Omental fat pad (tissue), 4 donors: ENCODE measurements around the gene ZFYVE28. TPM values are rescaled to one million over a fixed set of nuclear protein-coding genes. Genes with fewer than 3 reads are reported as not detected.

Experiments
- ATAC-seq: fragments of 150-250 bp; one replicate; pipeline ENCODE4 v1.9.1; 2016; ENCODE audit warnings: mild to moderate bottlenecking, moderate library complexity; ENCODE audit not compliant: low FRiP score
- DNase-seq: peaks from one replicate; pipeline ENCODE4 v3.0.0-alpha.2; 2019; ENCODE audit warnings: low spot score
- total RNA-seq, 4 donors: library from RNA; depleted of rRNA; stranded (reverse); fragments of >200 nt; gene quantifications; one replicate each; pipeline ENCODE4 v1.1.0, GENCODE V29; 2016
- TF ChIP-seq, protein P1 (sequence below), 3 donors: fragments of 450-650 bp; IDR thresholded peaks; one replicate each; pipeline ENCODE4 v1.5.1; 2016 to 2017; ENCODE audit warnings: antibody characterized with exemption in 3 of 3, mild to moderate bottlenecking in 3 of 3, moderate library complexity in 2 of 3

The ZFYVE28 gene
- total RNA-seq, 4 donors from 2014 or later = 7.1 to 24.5 (median 16.7) TPM

DNA sequence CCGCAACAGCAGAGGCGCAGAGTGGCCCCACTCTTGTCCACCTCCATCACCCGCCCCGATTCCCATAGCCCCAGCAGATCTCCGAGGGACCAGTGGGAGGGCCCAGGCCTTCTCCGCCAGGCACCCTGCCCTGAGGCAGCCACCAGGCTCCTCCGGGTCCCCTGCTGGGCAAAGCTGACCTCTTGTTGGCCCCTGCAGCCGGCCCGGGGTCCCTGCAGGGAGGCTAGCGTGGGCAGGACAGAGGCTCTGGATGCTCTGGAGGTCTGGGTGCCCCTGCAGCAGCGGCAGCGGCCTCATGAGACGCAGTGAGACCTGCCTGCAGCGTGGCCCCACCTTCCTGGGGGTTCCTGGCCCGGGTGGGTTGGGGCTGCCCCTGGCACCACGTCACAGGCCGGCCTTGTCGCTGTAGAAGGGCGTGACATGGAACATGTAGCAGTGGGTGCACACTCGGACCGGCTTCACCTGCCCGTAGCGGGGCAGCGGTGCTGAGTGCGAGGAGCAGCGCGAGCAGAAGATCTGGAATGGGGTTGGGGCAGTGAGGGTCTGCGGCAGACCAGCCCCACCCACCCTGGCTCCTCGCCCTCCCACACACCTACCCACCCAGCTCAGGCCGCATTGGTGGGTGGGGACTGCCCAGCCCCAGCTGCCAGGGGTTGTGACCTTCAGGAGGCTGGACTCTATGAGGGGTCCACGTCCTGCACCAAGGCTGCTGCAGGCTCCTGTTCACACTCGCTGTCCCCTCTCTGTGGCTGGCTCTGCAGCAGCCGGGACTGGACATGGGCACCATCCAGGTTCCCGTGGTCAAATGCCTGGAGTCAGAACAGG, 147.9 kb downstream of the ZFYVE28 start:
- DNase-seq = no peak
- no peak for ATAC-seq
- TF ChIP-seq, protein P1, sequence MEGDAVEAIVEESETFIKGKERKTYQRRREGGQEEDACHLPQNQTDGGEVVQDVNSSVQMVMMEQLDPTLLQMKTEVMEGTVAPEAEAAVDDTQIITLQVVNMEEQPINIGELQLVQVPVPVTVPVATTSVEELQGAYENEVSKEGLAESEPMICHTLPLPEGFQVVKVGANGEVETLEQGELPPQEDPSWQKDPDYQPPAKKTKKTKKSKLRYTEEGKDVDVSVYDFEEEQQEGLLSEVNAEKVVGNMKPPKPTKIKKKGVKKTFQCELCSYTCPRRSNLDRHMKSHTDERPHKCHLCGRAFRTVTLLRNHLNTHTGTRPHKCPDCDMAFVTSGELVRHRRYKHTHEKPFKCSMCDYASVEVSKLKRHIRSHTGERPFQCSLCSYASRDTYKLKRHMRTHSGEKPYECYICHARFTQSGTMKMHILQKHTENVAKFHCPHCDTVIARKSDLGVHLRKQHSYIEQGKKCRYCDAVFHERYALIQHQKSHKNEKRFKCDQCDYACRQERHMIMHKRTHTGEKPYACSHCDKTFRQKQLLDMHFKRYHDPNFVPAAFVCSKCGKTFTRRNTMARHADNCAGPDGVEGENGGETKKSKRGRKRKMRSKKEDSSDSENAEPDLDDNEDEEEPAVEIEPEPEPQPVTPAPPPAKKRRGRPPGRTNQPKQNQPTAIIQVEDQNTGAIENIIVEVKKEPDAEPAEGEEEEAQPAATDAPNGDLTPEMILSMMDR (IDR thresholded peaks at IDR 0.05) = no peak

DNA sequence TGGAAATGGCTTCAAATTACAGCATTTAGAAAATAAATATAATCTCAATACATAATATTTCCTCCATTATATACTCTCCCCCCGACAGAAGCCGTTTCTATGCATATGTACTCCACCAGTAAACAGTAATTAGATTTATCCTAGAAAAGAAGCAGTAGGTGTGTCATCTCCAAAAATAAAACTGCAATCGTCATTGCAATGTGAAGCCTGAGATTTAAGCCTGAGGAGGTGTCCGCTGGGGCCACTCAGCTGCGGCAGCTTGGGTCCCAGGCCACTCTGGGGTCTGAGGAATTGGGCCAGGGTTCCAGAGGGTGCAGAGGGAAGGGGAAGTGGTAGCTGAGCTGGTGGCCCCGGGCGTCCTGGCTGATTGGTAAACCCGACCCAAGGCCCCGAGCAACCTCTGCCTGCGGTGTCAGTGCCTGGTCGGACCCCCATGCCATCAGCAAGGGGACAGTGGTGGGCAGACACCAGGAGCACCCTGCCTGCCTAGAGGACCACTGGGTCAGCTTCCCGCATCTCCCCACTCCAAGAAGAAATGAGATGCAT, 148.8 kb downstream of the ZFYVE28 start:
- DNase-seq = no peak
- TF ChIP-seq, protein P1 (IDR thresholded peaks at IDR 0.05) = no peak
- ATAC-seq = no peak

DNA sequence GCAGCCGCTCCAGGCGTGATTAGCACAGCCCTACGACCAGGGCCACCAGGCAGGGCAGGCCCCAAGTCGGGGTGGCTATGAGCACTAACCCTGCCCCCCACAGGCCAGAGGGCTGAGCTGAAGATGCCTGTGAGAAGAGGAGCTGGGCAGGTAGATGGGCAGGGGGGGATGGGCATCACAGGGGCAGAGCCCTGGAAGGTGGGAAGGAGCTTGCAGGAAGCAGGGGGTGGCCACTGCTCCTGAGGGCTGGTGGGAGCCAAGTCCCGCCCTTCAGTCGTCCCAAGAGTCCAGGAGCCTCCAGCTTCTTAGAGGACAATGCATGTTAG, 149.3 kb downstream of the ZFYVE28 start:
- ATAC-seq = no peak
- DNase-seq = no peak

DNA sequence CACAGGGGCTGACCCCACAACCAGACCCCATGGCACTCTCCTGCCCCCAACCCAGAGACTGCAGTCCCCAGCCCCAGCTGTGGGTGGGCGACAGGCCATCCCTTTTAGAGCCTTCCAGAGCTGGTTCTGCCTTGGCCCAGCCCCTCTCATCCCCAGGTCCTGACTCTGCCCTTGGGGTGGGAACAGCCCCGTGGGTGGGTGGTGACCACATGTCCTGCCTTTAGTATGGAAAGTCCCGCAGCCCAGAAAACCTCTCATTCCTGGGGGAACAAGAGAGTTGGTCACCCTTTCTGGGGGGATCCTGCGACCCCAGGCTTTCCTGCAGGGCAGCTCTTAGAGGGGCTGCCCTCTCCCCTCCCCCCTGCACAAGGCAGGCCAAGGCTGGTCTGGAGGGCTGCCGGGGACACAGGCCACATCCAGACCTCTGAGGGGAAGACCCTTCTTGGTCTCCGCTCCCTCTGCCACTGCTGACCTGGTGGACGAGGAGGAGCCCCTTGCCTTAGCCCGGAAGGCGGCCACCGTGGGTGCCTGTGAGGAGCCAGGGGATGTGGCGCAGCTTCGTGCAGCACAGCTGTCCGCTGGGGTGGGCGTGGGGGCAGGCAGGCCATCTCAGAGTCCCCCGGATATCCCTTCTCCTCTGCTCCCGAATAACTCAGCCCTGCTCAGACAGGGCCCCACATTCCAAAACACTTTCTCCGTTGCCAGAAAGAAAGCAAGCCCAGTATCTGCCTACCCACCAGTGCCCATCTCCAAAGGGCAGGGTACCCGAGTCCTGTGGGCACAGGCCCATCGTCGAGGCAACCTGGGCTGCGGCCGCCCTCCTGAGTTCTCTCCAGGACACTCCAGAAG, 149.9 kb downstream of the ZFYVE28 start:
- DNase-seq (no peak), ATAC-seq (no peak)
- TF ChIP-seq, protein P1 (IDR thresholded peaks at IDR 0.05) = no peak

More for the DNA sequence above, 149.3 kb downstream of the ZFYVE28 start:
- TF ChIP-seq, protein P1 (IDR thresholded peaks at IDR 0.05) = no peak

DNA sequence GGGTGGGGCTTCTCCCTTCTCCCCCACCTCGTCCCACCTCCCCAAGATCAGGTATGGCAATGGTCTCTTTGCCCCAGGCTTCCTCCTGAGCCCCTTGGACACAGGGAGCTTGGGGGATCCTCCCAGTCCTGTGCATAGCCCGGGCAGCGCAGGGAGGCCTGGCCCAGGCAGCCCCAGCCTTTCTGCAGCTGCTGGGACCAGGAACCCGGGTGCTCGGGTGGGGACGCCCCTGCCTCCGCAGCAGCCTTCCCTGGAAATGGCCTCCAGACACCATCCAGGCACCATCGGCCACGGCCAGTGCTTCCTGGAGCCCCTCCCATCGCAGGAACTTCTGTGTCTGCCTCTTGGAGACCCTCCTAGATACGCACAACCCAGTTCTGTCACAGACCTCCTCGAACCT, 150.6 kb downstream of the ZFYVE28 start:
- TF ChIP-seq, protein P1 (IDR thresholded peaks at IDR 0.05) = no peak
- ATAC-seq (no peak), DNase-seq (no peak)

DNA sequence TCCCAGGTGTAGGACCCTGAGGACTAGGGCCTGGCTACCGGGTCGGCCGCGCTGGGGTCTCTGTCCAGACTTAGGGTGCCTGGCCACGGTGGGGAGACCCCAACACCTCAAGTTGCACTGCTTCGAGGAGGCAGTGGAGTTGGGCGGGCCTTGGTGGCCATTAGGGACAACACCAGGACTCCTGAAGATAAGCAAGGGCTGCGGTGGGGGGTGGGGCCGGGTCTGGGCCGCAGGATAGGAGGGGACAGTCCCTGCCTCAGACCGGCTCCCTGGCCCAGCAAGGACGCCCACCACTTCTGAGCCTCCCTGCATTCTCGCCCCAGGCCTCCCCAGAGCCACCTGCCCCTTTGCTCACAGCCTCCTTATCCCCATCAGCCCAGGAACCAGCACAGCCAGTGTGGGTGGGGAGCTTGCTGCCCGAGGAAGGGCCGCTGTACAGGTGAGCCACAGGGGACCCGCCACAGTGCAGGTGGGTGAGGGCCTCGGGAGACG, 151.1 kb downstream of the ZFYVE28 start:
- DNase-seq = no peak
- TF ChIP-seq, protein P1 (IDR thresholded peaks at IDR 0.05) = no peak

More for the DNA sequence above, 151.1 kb downstream of the ZFYVE28 start:
- ATAC-seq = no peak
